Glomerular visceral epithelial cell (primary cell): ENCODE results near the gene PITPNM1.
"Not testable (repeated sequence)": the region's sequence is repeated elsewhere in the genome, so short reads cannot be mapped to it uniquely, and the experiment has no call there.

Source experiments
- DNase-seq: peaks from one replicate; pipeline ENCODE4 v3.0.0-alpha.2; 2016; ENCODE audit errors: extremely low spot score

The PITPNM1 gene

GRCh38 chr11:67504950-67505581 lies at the start of gene PITPNM1:
Gene PITPNM1, minus strand, starts transcription at chr11:67505363. Its CDS starts 1,183 bp downstream, at chr11:67504180.
- peak; percentile 72 for DNase-seq

- DNase-seq, result not testable (repeated sequence)
Observed at GRCh38 chr11:67551697-67552096, 46.5 kb upstream of the PITPNM1 start.

- no peak for DNase-seq
Observed at GRCh38 chr11:67551127-67551526, 46.0 kb upstream of the PITPNM1 start.

GRCh38 chr11:67548555-67549110 lies 43.5 kb upstream of the PITPNM1 start:
- DNase-seq, result no peak

- not testable (repeated sequence) for DNase-seq
Observed at GRCh38 chr11:67548112-67548511, 42.9 kb upstream of the PITPNM1 start.

- no peak for DNase-seq
Observed at GRCh38 chr11:67545280-67545679, 40.1 kb upstream of the PITPNM1 start.

- peak; percentile 65 for DNase-seq
Observed at GRCh38 chr11:67544616-67545242, 39.6 kb upstream of the PITPNM1 start.

GRCh38 chr11:67543585-67543984 lies 38.4 kb upstream of the PITPNM1 start:
- no peak for DNase-seq

GRCh38 chr11:67542971-67543370 lies 37.8 kb upstream of the PITPNM1 start:
- DNase-seq, result no peak

GRCh38 chr11:67542169-67542568 lies 37.0 kb upstream of the PITPNM1 start:
- no peak for DNase-seq

GRCh38 chr11:67541198-67541597 lies 36.0 kb upstream of the PITPNM1 start:
- DNase-seq, result no peak

- DNase-seq, result no peak
Observed at GRCh38 chr11:67539550-67539949, 34.4 kb upstream of the PITPNM1 start.

- DNase-seq, result no peak
Observed at GRCh38 chr11:67538823-67539505, 33.8 kb upstream of the PITPNM1 start.

- DNase-seq, result no peak
Observed at GRCh38 chr11:67538306-67538705, 33.1 kb upstream of the PITPNM1 start.

- DNase-seq, result no peak
Observed at GRCh38 chr11:67535561-67535960, 30.4 kb upstream of the PITPNM1 start.

GRCh38 chr11:67534070-67534679 lies 29.0 kb upstream of the PITPNM1 start:
- DNase-seq, result peak; percentile 13

- DNase-seq, result no peak
Observed at GRCh38 chr11:67532889-67533288, 27.7 kb upstream of the PITPNM1 start.

GRCh38 chr11:67530282-67530592 lies 25.1 kb upstream of the PITPNM1 start:
- DNase-seq, result no peak

- DNase-seq, result no peak
Observed at GRCh38 chr11:67528376-67528775, 23.2 kb upstream of the PITPNM1 start.

GRCh38 chr11:67525275-67525976 lies 20.3 kb upstream of the PITPNM1 start:
- DNase-seq, result no peak

GRCh38 chr11:67524480-67524808 lies 19.3 kb upstream of the PITPNM1 start:
- DNase-seq, result no peak
